ENCODE data around the gene APBA2. TPM values are rescaled to one million over a fixed set of nuclear protein-coding genes. Genes with fewer than 3 reads are reported as not detected.

APBA2 gene
- total and polyA plus RNA-seq, 10 of the 15 experiments (the other 5 are each of a cell fraction or from before 2014, with no cell fraction given): 0.06 to 0.26 (median 0.07) TPM; not detected in 7

DNA sequence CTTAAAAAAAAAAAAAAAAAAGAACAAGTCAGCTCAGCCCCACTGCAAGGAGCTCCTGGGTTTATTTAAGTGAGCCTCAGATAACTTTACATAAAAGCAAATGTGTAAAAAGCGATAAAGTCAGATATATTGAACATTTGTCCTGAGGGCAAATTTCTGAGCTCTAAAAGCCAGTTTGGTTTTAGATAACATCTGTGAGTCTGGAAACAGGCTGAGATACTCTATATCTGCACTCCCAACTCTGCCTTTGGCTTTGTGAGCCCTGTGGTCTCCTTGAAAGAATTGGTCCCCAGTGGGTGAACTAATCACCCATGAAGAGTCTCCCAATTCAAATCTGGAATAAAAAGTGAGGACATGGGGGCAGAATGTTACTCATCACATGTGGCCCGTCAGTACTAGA, 104.6 kb downstream of the APBA2 start:
- ChIA-PET POLR2A (interaction anchor here (0.8 kb wide), 1 partner anchor 12 kb away, joined by 3 read pairs; no protein-coding TSS in a partner anchor), CTCF (no interaction called here), RAD21 (ENCODE audit: unreplicated experiment) (no interaction called here), SMC1A (ENCODE audit: uncharacterized antibody, unreplicated experiment) (no interaction called here)
- Histone ChIP-seq H3K9ac (ENCODE audit: control insufficient read depth, insufficient read depth, low read length) (no peak overlapping the region), H3K4me1 (ENCODE audit: control insufficient read depth, insufficient read depth, low read length) (no peaks in the 10 kb centered on the region), H3K36me3 (ENCODE audit: control insufficient read depth in 2 of 2, insufficient read depth in 2 of 2, low read length in 1 of 2) (no peaks in the 10 kb centered on the region), H3K27me3 (replicated peaks in 1 of 2; ENCODE audit: control insufficient read depth in 2 of 2, insufficient read depth in 2 of 2, low read length in 1 of 2) (no peaks in the 10 kb centered on the region; a peak in 1 of 4 replicates), H3K4me2 (ENCODE audit: control insufficient read depth, insufficient read depth) (no peak overlapping the region), H3K9me3 (replicated peaks; ENCODE audit: control insufficient read depth, insufficient read depth, low read length) (no peaks in the 10 kb centered on the region), H3K27ac (ENCODE audit: control insufficient read depth, insufficient read depth) (no peak overlapping the region), H4K20me1 (ENCODE audit: control insufficient read depth, insufficient read depth) (no peaks in the 10 kb centered on the region), H3K79me2 (ENCODE audit: control insufficient read depth, insufficient read depth, low read length) (no peaks in the 10 kb centered on the region), H3K4me3 (no peak overlapping the region), H2AFZ (ENCODE audit: control insufficient read depth, low read depth, low read length) (no peak overlapping the region)
- ATAC-seq (no peak), DNase-seq (ENCODE audit: low read depth, low spot score) (no peak), FAIRE-seq (no peak)
- no peak for TF ChIP-seq SREBF1 (IDR thresholded peaks at IDR 0.05; ENCODE audit: low read length)
- TF ChIP-seq SMAD1 (IDR thresholded peaks at IDR 0.05; ENCODE audit: low read depth, partially characterized antibody): no peak
- TF ChIP-seq SIX5 (IDR thresholded peaks at IDR 0.05; ENCODE audit: low read depth, low read length, severe bottlenecking): no peak
- TF ChIP-seq PRDM15 (CRISPR knock-in tag; IDR thresholded peaks at IDR 0.05): no peak
- no peak for TF ChIP-seq TBL1XR1 (IDR thresholded peaks at IDR 0.05; ENCODE audit: low read depth, low read length)
- TF ChIP-seq ZBED1 (IDR thresholded peaks at IDR 0.05; ENCODE audit: borderline replicate concordance): no peak
- BruUV-seq (replicated peaks): no TSS peak
- in situ Hi-C loops (cut with MboI): no loop called here
- WGBS (ENCODE audit: insufficient coverage, insufficient replicate concordance, low lambda C conversion rate, missing lambda C conversion rate): 40% methylated on average over 2 of the region's 2 CpGs
- intact Hi-C loops (cut with micrococcal nuclease; ENCODE audit: unreplicated experiment): no loop called here
